22Rv1 (cell line): ENCODE results near the gene FANCI.

ENCODE experiments used
- CTCF ChIP-seq: fragments of 450-650 bp; IDR thresholded peaks from 2 replicates; pipeline ENCODE4 v1.5.1; 2017; ENCODE audit warnings: mild to moderate bottlenecking
- ZFX ChIP-seq: fragments of 450-650 bp; IDR thresholded peaks from 2 replicates; pipeline ENCODE4 v1.6.1; 2017; ENCODE audit warnings: antibody characterized with exemption, borderline replicate concordance

- TF ChIP-seq CTCF: no peak
- no peak for TF ChIP-seq ZFX
Observed at GRCh38 chr15:89321521-89322410, 78.0 kb downstream of the FANCI start.
